Testis (tissue), 2 donors: ENCODE results near the gene UBASH3B.

ENCODE experiments used
- POLR2A ChIP-seq: fragments of 450-650 bp; IDR thresholded peaks from one replicate; pipeline ENCODE4 v1.6.1; 2017; ENCODE audit warnings: antibody characterized with exemption, mild to moderate bottlenecking, moderate library complexity
- TF ChIP-seq, protein P1 (sequence below), 3 experiments: fragments of 450-650 bp in 2 of 3; fragments of 200-600 bp in 1 of 3; sonication (generic) in 1 of 3; IDR thresholded peaks; one replicate each; pipeline ENCODE4 v1.5.1; 2016 to 2019; ENCODE audit warnings: antibody characterized with exemption in 3 of 3, mild to moderate bottlenecking in 2 of 3, moderate library complexity in 1 of 3

DNA sequence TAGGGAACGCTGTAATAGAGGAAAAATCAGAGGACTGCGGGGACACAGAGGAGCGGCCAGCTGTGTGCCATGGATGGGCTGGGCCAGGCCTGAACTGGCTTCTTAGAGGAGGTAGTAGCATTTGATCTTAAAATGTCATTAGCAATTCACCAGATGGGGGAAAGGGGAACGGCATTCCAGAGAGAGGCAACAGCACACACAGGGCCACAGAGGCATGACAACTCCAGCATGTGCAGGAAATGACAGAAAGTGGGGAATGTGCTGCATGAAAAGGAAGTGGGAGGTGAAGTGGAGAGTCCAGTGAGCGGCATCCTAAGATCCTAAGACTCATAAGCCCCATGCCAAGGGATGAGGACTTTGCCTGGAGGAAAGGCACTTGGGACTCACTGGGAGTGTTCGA, 69.0 kb downstream of the UBASH3B start:
- TF ChIP-seq, protein P1, sequence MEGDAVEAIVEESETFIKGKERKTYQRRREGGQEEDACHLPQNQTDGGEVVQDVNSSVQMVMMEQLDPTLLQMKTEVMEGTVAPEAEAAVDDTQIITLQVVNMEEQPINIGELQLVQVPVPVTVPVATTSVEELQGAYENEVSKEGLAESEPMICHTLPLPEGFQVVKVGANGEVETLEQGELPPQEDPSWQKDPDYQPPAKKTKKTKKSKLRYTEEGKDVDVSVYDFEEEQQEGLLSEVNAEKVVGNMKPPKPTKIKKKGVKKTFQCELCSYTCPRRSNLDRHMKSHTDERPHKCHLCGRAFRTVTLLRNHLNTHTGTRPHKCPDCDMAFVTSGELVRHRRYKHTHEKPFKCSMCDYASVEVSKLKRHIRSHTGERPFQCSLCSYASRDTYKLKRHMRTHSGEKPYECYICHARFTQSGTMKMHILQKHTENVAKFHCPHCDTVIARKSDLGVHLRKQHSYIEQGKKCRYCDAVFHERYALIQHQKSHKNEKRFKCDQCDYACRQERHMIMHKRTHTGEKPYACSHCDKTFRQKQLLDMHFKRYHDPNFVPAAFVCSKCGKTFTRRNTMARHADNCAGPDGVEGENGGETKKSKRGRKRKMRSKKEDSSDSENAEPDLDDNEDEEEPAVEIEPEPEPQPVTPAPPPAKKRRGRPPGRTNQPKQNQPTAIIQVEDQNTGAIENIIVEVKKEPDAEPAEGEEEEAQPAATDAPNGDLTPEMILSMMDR (IDR thresholded peaks at IDR 0.05), result no peak
- no peak for TF ChIP-seq POLR2A
